ENCODE data around the gene CDH4. TPM values are rescaled to one million over a fixed set of nuclear protein-coding genes. Genes with fewer than 3 reads are reported as not detected.

CDH4 gene
- total and polyA plus RNA-seq, 2 of the 4 experiments (the other 2 are of a cell fraction), result 1.6 to 3.5 TPM

GRCh38 chr20:61524951-61525666, 273.0 kb downstream of the CDH4 start:
- intact Hi-C loops (cut with micrococcal nuclease), result no loop called here
- no peak overlapping the region for H3K23ac ChIP-seq (ENCODE audit: low read depth, low read length)
- ChIA-PET CTCF (no interaction called here), POLR2A (ENCODE audit: unreplicated experiment) (no interaction called here)
- no peak overlapping the region for H3K4me2 ChIP-seq (ENCODE audit: low read depth, low read length)
- no peak overlapping the region for H4K5ac ChIP-seq (ENCODE audit: low read depth, low read length)
- no peak overlapping the region for H2BK15ac ChIP-seq (ENCODE audit: low read depth, low read length)
- peaks cover 4% of the 10 kb centered on the region; the same call in 1 of the 2 replicates for H3K4me1 ChIP-seq (ENCODE audit: control insufficient read depth, insufficient read depth, low read length)
- H3K27me3 ChIP-seq (ENCODE audit: control insufficient read depth, insufficient read depth, low read length), result no peaks in the 10 kb centered on the region
- H2AK5ac ChIP-seq (ENCODE audit: low read depth, low read length), result no peak overlapping the region
- no peaks in the 10 kb centered on the region; a peak in 1 of 4 replicates for H3K79me1 ChIP-seq (ENCODE audit: low read depth in 1 of 2, low read length in 2 of 2)
- H2BK5ac ChIP-seq (ENCODE audit: low read depth, low read length, poor library complexity, severe bottlenecking), result no peak overlapping the region
- no peak overlapping the region for H4K91ac ChIP-seq (ENCODE audit: insufficient read depth, low read depth, low read length)
- no peak overlapping the region for H3K4ac ChIP-seq (ENCODE audit: low read depth, low read length)
- no peaks in the 10 kb centered on the region for H3K36me3 ChIP-seq (ENCODE audit: control insufficient read depth, insufficient read depth, low read length)
- H2BK20ac ChIP-seq (ENCODE audit: low read depth, low read length), result no peak overlapping the region
- no peak overlapping the region for H3K27ac ChIP-seq (ENCODE audit: insufficient read depth, low read length)
- dilution Hi-C loops (cut with HindIII; ENCODE audit: low sequenced_read_pairs, unreplicated experiment), result no loop called here
- H3K14ac ChIP-seq (replicated peaks; ENCODE audit: low read depth, low read length), result no peak overlapping the region
- in situ Hi-C loops (cut with MboI; ENCODE audit: low sequenced_read_pairs), result no loop called here
- H3K4me3 ChIP-seq (ENCODE audit: insufficient read depth, low read depth, low read length), result no peak overlapping the region
- peaks cover 4% of the 10 kb centered on the region; the same call in 1 of the 2 replicates for H4K20me1 ChIP-seq (ENCODE audit: insufficient read depth, low read length)
- ATAC-seq (ENCODE audit: low read depth) (no peak), DNase-seq (no peak)
- H3K9me3 ChIP-seq (ENCODE audit: control insufficient read depth, insufficient read depth, low read length), result no peaks in the 10 kb centered on the region
- H2BK120ac ChIP-seq (ENCODE audit: low read depth, low read length), result no peak overlapping the region
- H2AFZ ChIP-seq (replicated peaks; ENCODE audit: low read length, poor library complexity), result no peak overlapping the region
- no peak overlapping the region for H3K18ac ChIP-seq (ENCODE audit: low read depth, low read length)
- BruUV-seq (replicated peaks), result no TSS peak
- TF ChIP-seq BHLHE40 (IDR thresholded peaks at IDR 0.05; ENCODE audit: low read depth, low read length) (no peak), POLR2A (IDR thresholded peaks at IDR 0.05; ENCODE audit: low read depth, low read length) (no peak), FOS (IDR thresholded peaks at IDR 0.05; ENCODE audit: low read depth, low read length) (no peak), USF2 (IDR thresholded peaks at IDR 0.05; ENCODE audit: low read depth, low read length) (no peak), NFE2L2 (IDR thresholded peaks at IDR 0.05; ENCODE audit: low read depth, low read length) (no peak), RFX5 (IDR thresholded peaks at IDR 0.05; ENCODE audit: low read depth, low read length) (no peak), CEBPB (IDR thresholded peaks at IDR 0.05; ENCODE audit: low read depth, low read length) (no peak), MXI1 (IDR thresholded peaks at IDR 0.05; ENCODE audit: borderline replicate concordance, low read depth, low read length) (no peak), RAD21 (IDR thresholded peaks at IDR 0.05; ENCODE audit: low read length) (no peak), SMC3 (IDR thresholded peaks at IDR 0.05; ENCODE audit: low read depth, low read length) (no peak)
- no peak overlapping the region for H3K56ac ChIP-seq (ENCODE audit: extremely low read depth, insufficient read depth, low read length)
- no peaks in the 10 kb centered on the region; the same call in 1 of the 2 replicates for H3K9me1 ChIP-seq (ENCODE audit: insufficient read depth, low read length)
- WGBS, 2 experiments (ENCODE audit: extremely low coverage in 2 of 2, insufficient read length in 1 of 2), result 100% methylated on average over 2 of the region's 13 CpGs; no CpG with 5 or more reads in 1 of the 2 experiments
- H4K8ac ChIP-seq (ENCODE audit: low read depth in 2 of 2, low read length in 2 of 2), result no peak overlapping the region
- H3K9ac ChIP-seq (ENCODE audit: low read depth, low read length), result no peak overlapping the region
- H2AK9ac ChIP-seq (replicated peaks; ENCODE audit: low read depth, low read length, poor library complexity), result no peak overlapping the region

All from IMR-90 (cell line).